Ureter (tissue), 1 donor: ENCODE results near the gene LKAAEAR1. TPM values are rescaled to one million over a fixed set of nuclear protein-coding genes. Genes with fewer than 3 reads are reported as not detected.

Source experiments
- DNase-seq: peaks from one replicate; pipeline ENCODE4 v3.0.0-alpha.2; 2020; ENCODE audit warnings: low spot score
- total RNA-seq: library from RNA; stranded (reverse); gene quantifications from one replicate; pipeline ENCODE4 v1.2.4, GENCODE V29; 2023
- donor health status: DM: yes; HTN: yes; CAD: no.

Gene LKAAEAR1
- total RNA-seq, 1 donor from 2014 or later, result not detected

DNA sequence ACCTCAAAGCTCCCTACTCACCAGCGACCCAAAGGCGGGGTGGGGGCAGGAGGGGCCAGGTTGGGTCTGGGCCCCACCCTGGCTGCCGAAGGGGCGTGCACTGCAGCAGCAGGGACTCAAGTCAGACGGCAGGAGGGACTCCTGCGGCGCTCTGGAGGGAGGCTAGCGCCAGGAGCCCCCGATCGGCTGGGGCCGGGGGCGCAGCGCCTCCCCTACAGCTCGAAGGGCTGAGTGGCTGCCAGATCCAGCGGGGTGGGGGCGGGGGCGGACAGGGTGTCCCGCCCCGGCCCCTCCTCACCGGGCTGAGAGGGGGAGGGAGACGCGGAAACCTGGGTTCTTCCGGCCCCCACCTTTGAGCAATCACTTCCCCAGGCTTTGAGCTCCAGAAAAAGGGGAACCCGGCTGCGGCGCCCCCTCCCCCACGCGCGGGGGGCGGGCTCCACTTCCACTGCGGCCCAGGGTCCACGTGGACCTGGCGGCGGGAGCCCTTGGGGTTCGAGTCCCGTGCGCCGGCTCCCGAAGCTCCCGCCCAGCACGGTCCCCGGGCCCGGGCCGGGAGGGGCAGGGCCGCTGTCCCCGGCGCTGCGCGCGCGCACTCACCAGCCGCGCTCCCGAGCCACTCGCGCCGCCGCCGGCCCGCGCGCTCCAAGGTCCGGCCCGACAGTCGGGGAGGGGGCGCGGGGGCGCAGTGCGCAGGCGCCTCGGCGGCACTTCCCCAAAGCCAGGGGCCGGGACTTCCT lies 4.8 kb downstream of the LKAAEAR1 start, which contains the start of gene RGS19:
Gene RGS19, minus strand, starts transcription at position 246 of the 740 bp plus-strand sequence. CDS start 2,632 bp downstream, outside the sequence.
- DNase-seq, result no peak

DNA sequence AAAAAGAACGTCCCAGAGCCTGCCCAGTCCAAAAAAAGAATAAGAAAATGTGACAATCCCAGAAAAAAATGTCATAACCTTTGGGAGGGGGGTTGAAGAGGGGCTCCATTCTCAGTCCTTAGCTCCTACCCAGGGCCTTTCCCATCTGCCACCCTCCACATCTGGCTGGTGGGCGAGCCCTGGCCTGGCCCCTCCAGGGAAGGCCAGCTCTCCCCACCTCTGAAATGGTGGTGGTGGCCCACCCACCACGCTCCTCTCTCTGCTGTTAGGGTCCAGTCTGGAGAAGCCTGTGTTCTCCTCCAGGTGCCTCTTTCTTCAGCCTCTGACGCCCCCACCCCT lies 5.3 kb downstream of the LKAAEAR1 start:
- no peak for DNase-seq

DNA sequence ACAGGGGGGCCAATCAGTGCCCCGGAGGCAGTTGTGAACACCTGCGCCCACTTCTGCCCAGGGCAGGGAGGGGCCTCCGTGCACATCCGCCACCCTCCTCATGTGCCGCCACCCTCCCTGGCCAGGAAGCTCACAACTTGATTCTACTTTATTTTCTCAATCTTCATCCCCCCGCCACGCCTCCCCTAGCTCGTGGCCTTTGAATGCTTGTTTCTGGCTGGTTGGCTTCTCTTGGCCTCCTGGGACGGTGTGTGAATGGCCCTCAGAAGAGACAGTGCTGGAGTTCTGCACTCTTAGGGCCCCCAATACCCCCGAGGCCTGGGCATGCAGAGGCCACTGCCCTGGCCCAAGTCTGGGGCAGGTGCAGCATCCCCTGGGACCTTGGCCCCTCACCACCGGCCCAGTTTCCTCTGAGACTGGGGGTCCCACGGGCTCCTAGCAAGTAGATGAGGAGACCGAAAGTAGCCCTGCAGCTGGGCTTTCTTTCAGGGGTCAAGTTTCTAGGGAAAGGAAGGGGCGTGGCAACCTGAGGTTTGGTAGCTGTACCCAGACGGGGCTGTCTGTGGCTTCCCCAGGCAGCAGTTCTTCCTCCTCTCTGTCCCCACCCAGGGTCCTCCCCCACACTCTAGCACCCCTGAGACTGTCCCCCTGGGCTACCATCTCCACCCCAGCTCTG lies 6.2 kb downstream of the LKAAEAR1 start:
- no peak for DNase-seq

DNA sequence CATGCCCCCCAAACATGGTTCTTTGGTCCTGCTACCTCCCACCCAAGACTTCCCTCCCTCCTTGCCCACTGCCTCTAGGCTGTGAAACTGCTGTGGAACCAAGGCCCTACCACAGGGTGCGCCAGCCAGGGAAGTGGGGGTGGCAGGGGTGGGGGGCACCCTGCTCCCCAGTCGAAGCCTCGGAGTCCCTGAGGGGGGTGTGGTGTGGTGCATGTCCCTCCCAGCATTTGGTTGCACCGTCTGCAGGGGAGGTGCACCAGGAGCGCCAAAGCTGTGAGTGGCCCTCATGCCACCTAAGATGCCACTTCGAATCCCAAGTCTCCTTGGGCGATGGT lies 6.7 kb downstream of the LKAAEAR1 start:
- no peak for DNase-seq

GRCh38 chr20:64077094-64077493 lies 7.1 kb downstream of the LKAAEAR1 start:
- no peak for DNase-seq

DNA sequence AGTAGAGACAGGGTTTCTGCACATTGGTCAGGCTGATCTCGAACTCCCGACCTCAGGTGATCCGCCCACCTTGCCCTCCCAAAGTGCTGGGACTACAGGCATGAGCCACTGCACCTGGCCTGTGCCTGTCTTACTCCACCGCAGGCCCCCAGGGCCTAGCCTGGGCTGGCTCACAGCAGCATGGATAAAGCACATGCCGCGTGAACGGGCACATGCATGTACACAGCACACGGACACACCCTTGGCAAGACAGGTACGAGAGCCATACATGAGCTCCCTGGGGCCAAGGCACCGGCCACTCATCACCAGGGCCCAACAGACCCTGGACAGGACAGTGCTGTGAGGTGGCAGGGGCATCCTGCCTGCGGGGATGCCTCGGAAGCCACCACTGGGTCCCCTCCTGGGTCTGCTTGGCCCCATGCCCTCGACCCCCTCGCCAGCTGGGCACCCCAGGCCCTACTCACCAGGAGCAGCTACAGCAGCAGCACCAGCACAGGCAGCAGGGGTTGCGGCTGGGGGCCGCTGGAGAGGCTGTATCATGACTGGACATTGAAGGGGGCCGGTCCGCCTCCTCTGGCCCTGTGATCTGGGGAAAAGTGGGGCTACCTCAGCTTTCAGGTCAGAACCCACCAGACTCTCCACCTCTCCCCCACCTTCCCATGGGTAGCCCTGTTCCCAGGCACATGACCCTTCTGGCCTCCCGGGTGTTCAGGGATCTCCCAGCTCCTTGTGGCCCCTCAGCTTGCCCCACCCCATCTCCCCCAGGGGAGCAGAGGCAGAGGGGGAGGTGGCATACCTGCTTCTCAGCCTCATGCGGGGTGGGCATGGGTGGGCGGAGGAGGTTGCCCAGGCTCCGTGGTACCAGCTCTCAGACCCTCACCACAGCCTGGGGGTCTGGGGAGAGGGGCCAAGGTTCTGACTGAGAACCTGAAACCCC lies 7.9 kb downstream of the LKAAEAR1 start:
- DNase-seq, result no peak

- no peak for DNase-seq
Measured at GRCh38 chr20:64075556-64075955, 8.6 kb downstream of the LKAAEAR1 start.

- DNase-seq, result no peak
Measured at GRCh38 chr20:64074963-64075362, 9.2 kb downstream of the LKAAEAR1 start.

DNA sequence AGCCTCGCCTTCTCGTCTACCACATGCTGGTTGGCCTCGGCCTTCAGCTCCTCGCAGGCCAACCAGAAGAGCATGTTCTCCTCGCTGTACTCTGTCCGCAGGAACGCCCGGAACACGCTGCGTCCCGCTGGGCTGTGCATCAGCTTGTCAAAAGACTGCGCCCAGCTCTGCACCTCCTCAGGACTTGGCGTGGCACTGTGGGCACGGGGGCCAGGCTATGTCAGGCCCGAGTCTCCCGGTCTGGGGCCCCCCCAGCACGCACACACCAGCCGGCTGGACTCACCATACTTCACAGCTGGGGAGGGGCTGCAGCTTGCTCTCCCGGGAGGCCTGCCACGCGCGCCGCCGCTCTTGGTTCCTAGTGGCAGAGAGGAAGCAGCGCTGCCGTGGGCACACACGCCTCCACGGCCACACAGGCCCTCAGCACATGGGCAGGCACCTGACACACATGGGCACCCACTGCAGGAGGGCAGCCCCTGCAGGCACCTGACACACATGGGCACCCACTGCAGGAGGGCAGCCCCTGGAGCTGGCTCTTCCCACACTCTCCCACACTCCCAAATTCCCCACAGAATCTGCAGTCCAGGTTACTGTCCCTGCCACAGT lies 9.9 kb downstream of the LKAAEAR1 start:
- no peak for DNase-seq

- no peak for DNase-seq
Measured at GRCh38 chr20:64073476-64074183, 10.6 kb downstream of the LKAAEAR1 start.

GRCh38 chr20:64072498-64073063 lies 11.6 kb downstream of the LKAAEAR1 start:
- DNase-seq, result no peak

DNA sequence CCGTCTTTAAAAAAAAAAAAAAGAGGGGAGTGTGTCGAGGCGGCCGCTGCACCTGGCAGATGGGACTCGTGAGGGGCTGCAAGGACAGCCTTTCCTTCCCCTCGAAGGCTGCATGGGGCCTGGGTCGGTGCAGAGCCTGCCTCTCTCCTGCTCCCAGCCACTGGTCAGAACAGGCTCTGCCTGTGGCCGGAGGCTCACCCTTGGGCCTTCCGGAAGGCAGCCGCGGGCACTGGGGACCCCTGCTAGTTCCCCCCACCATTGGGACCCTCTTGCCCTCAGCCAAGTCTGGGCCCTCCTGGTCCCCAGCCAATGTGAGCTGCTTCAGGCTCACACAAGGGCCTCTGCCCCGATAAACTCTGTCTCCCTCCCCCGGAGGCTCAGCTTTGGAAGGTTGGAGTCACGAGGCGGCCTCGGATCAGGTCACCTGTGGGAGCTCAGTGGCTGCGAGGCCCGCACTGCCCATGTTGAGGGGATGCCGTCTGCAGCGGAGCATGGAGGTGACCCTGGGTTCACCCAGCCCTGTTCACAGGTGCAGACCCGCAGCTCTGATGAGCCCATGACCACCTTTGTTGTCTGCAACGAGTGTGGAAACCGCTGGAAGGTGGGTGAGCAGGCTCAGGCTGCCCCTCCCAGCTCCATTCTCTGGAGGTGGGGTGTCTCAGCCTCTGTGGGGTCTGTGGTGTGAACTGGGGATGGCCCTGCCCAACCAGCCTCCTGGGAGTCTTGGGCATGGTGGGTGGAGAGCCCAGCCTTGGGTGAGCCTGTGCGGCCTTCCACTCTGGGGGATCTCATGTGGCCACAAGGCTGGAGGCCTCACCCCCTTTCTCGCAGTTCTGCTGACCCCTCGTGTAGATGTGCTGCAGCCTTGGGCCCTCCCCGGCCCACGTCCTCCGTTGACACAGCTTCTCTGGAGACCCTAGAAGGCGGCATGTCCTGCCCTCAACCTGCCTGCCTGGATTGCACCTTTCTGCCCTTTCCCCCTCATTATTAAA lies 12.6 kb downstream of the LKAAEAR1 start:
- DNase-seq, result no peak

GRCh38 chr20:64070244-64070993 lies 13.8 kb downstream of the LKAAEAR1 start:
- DNase-seq, result no peak

- DNase-seq, result no peak
Measured at GRCh38 chr20:64069614-64070243, 14.5 kb downstream of the LKAAEAR1 start.

GRCh38 chr20:64069209-64069613 lies 15.0 kb downstream of the LKAAEAR1 start:
- DNase-seq, result no peak

DNA sequence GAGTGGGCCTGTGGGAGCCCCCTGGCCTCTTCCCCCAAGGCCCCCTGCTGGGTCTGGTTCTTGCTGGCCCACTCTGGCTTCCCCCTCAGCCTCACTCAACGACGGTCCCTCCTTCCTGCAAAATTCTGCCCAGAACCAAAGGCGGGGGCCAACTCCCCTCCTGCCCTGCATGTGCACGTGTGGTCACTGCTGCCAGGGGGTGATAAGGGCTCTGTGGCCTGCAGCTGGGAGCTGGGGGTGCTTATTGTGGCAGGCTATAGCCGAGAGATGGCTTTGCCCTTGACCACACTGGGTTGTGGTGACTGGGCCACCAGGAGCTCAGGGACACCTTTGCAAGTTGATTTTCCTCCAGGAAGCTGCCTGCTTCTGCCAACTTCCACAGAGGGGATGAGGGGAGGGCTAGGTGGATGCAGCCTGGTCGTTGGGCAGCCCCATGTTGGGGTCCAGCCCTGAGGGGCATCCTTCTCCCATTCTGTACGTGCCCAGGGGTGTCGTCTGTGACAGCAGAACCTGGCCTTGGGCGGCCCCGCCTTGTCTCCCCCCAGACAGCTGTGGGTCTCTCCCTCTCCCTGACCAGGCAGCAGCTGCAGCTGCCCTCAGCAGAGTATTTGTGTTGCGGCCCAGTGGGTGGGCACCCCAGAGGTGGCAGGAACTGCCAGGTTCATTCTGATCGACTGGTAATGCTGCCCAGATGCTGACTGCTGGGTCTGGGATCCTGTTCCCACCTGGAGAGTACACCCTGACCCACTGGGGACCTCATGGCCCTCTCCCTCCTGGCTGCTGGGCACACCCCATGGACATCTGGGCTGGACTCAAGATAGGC lies 15.6 kb downstream of the LKAAEAR1 start:
- DNase-seq, result no peak

DNA sequence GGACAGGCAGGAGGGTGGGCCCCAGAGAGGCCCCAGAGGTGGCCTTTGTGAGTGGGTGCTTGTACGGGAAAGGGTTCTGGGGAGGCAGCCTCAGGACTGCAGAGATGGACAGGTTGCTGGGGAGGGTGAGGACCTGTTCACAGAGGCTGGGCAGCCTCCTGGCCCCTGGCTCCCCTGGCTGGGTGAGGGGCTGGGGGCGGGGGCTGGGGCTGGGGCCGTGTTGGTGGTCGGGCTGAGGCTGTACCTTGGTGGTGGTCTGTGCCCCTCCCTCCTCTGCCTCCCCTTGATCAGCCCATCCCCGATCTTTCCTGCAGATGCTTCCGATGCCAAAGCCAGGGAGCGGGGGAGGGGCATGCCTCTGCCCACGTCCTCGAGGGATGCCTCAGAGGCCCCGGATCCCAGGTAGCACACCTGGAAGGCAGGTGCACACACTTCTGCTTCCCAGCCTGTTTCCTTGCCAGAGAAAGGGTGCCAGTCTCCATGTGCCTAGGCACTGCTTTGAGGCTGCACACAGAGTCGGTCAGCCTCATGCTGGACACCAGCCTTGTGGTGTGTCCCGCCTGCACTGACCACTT lies 16.4 kb downstream of the LKAAEAR1 start:
- DNase-seq, result no peak
